RWPE1 (cell line): ENCODE measurements around the gene MAPKAPK2.

Source experiments
- CTCF ChIA-PET: fragments of 350-600 bp; sonication (Branson Sonifier 250); formaldehyde crosslinking; extraction: SDS; loops from one replicate; lab custom pipeline; 2021; lab: Yijun Ruan, JAX
- POLR2A ChIA-PET: fragments of 400-600 bp; formaldehyde crosslinking; extraction: SDS; loops from one replicate; lab custom pipeline; 2020; ENCODE audit warnings: antibody characterized with exemption; ENCODE audit not compliant: low non-redundant PET; lab: Yijun Ruan, JAX
- DNase-seq: peaks from one replicate; pipeline ENCODE4 v3.0.0; 2012; ENCODE audit warnings: low spot score
- H3K27ac ChIP-seq: fragments of 450-650 bp; 2 replicates; pipeline ENCODE4 v1.5.1; 2017
- TF ChIP-seq, protein P1 (sequence below): fragments of 450-650 bp; conservative IDR thresholded peaks from 2 replicates; pipeline ENCODE4 v1.5.1; 2017; ENCODE audit warnings: low read depth, mild to moderate bottlenecking

The MAPKAPK2 gene

DNA sequence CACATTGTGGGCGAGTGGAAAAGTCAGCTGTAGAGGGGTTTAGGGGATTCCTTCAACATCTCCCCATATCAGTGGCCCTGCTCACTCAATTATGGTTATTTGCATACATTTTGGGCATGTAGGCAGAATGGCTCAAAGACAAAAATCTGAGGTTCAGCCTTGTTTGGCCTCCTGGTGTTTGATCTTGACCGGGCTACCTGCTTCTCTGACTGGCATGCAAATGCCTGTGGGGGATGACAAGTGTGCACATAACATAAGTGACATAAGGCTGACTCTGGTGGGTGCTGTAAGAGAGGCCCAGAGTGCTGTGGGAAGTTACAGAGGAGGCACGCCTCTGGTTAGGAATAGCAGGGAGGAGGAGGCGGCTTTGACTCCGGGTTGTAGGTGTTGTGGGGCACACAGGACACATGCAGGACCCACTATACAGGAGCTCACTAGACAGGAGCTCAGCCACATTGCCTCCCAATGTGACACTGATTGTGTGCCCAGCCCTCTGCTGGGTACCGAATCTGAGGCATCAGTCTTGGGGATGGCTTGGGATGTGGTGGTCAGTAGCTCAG lies 56.5 kb downstream of the MAPKAPK2 start:
- POLR2A ChIA-PET, result no interaction called here
- H3K27ac ChIP-seq, result no peak overlapping the region
- TF ChIP-seq, protein P1, sequence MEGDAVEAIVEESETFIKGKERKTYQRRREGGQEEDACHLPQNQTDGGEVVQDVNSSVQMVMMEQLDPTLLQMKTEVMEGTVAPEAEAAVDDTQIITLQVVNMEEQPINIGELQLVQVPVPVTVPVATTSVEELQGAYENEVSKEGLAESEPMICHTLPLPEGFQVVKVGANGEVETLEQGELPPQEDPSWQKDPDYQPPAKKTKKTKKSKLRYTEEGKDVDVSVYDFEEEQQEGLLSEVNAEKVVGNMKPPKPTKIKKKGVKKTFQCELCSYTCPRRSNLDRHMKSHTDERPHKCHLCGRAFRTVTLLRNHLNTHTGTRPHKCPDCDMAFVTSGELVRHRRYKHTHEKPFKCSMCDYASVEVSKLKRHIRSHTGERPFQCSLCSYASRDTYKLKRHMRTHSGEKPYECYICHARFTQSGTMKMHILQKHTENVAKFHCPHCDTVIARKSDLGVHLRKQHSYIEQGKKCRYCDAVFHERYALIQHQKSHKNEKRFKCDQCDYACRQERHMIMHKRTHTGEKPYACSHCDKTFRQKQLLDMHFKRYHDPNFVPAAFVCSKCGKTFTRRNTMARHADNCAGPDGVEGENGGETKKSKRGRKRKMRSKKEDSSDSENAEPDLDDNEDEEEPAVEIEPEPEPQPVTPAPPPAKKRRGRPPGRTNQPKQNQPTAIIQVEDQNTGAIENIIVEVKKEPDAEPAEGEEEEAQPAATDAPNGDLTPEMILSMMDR, result no peak
- CTCF ChIA-PET, result interaction anchor here (0.6 to 1.9 kb wide), 2 partner anchors 15 to 365 kb away, joined by 3 to 10 read pairs; no protein-coding TSS in a partner anchor
- DNase-seq, result no peak

DNA sequence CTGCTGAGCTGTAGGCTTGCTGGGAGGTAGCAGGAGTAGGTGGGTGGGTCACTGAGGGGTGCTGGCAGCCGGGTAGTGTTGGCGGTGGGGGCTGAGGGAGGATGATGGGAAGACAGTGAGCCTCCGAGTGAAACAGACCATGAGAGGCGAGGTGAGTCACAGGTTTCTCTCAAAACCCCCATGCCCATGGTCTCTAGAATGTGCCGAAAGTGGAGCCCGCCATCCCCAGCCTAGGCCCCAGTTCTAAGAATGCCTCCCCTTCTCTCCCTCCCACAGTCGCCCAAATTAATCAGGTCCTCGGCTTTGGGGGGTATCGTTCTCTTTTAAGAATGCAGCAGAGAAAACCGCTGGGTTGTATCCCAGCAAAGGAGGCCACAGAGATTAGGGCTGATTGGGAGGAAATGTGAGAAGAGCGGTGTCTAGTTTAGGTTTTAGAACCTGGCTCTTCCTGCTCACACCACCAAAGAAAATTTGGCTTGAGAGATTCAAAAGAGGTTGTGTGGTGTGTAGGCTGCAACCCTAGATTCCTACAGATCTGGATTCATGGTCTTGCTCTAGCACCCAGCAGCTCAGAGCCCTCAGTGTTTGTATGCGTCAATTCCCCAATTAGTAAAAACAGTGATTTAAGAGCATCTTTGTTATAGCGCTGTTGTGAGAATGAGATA lies 58.1 kb downstream of the MAPKAPK2 start:
- DNase-seq, result no peak
- H3K27ac ChIP-seq, result no peak overlapping the region
- ChIA-PET CTCF (interaction anchor here (0.6 to 1.1 kb wide), 3 partner anchors 66 to 184 kb away, joined by 3 read pairs; no protein-coding TSS in a partner anchor), POLR2A (no interaction called here)
- TF ChIP-seq, protein P1, result no peak

DNA sequence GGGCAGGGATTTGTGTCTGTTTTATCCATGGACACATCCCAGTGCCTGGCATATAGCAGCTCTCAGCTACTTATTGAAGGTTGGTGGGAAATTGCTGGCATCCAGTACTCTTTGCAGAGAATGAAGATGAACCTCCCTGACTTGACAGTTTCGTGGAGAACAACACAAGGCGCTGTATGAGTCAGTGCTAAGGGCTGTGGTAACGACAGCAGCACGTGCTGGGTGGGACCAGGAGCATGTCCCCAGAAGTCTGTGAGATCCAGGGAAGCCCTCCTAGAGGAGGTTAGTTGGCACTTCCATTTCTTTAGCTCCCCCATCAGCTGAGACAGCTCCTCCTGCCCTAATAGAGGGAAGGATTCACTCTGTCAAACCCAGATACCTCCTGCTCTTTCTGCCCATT lies 60.0 kb downstream of the MAPKAPK2 start:
- ChIA-PET POLR2A (no interaction called here), CTCF (interaction anchor here (0.6 to 0.7 kb wide), 4 partner anchors 11 to 297 kb away, joined by 3 to 9 read pairs (median 5); no protein-coding TSS in a partner anchor)
- no peak overlapping the region for H3K27ac ChIP-seq
- TF ChIP-seq, protein P1, result no peak
- DNase-seq, result no peak

DNA sequence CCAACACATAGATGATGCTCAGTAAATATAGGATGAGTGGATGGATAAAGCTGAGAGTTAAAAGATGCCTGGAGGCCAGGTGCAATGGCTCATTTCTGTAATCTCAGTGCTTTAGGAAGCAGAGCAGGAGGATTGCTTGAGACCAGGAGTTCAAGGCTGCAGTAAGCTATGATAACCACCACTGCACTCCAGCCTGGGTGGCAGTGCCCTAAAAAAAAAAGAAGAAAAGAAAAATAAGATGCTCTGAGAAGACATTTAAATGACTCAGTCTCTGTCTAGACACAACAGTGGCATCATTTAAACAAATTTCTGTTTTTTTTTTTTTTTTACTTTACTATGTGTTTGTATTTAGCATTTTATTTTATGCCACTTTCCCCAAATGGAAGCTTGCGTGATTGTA lies 60.6 kb downstream of the MAPKAPK2 start:
- no peak overlapping the region for H3K27ac ChIP-seq
- TF ChIP-seq, protein P1, result no peak
- DNase-seq, result no peak
- CTCF ChIA-PET, result interaction anchor here (0.6 to 0.7 kb wide), 5 partner anchors 11 to 298 kb away, joined by 3 to 9 read pairs (median 5); no protein-coding TSS in a partner anchor
- POLR2A ChIA-PET, result no interaction called here

DNA sequence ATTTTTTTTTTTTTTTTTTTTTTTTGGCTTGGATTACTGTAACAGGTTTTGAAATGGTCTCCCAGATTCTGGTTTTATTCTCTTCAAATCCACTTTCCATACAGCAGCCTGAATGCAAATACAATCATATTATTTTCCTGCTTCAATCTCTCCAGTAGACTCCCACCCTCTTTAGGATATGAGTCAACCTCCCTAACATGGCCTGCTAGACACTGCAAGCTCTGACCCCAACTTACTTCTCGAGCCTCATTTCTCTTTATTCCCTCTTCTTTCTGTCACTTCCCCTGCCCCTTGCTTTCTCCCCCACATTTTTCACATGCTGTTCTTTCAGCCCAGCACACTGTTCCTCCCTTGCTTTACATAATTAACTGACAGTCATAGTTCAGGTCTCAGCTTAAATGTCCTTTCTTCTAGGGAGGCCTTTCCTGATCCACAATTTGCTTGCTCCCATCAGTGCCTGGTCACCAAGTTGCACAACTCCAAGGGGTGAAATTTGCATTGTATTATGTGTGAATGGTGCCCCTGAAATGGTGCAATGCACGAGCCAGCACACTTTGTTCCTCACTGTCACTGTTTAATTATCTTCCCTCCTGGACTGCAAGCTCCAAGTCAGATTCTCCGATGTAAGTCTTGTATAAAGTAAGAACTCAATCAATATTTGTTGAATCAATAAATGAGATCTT lies 63.8 kb downstream of the MAPKAPK2 start:
- ChIA-PET POLR2A (no interaction called here), CTCF (interaction anchor here (0.6 to 0.9 kb wide), 4 partner anchors 9 to 744 kb away, joined by 3 to 5 read pairs (median 3); no protein-coding TSS in a partner anchor)
- TF ChIP-seq, protein P1, result no peak
- H3K27ac ChIP-seq, result no peak overlapping the region
- DNase-seq, result no peak

DNA sequence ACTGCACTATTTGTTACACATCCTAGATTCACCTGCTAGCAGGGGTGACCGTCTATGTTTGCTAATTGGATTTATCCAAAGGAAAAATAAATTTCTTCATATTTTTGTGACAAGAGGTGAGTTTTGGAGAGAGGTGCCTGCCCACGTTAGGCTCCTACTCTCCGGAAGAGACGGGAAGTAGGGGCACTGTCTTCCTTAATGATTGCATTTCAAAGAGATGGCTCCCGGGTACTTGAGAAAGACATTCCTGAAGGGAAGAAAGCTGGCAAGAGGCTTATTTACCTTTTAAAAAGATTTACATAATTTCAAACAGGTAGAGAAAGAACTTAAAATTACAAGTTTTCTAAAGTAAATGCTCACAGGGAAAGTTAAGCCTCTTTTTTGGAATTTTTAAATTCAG lies 67.2 kb downstream of the MAPKAPK2 start:
- TF ChIP-seq, protein P1, result no peak
- H3K27ac ChIP-seq, result no peak overlapping the region
- no peak for DNase-seq
- ChIA-PET CTCF (interaction anchor here (0.9 kb wide), 1 partner anchor 17 kb away, joined by 5 read pairs; no protein-coding TSS in a partner anchor), POLR2A (no interaction called here)
